ENCODE results near the gene TLK1. TPM values are rescaled to one million over a fixed set of nuclear protein-coding genes. Genes with fewer than 3 reads are reported as not detected.

TLK1 gene
- total and polyA plus RNA-seq, 7 donors = 14.1 to 60.6 (median 37.9) TPM

DNA sequence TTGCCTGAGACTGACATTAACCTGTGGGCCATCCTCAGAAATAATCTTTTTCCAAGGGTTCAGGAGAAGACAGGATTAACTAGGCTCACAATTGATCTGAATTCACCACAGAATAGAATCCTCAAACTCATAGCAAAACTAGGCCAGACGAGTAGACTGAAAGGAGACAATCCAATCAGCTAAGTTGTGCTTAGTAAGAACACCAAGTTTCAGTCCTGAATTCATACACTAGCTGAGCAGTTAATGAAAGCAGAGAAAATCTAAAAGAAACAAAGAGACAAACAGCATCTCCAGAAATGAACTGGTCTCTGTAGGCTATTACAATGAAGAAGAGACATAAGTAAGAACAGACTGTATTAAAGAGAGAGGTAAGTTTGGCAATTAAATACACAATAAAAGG is 142.2 kb downstream of the TLK1 start:
- Histone ChIP-seq H3K27me3 (no peaks in the 10 kb centered on the region), H3K36me3 (peaks cover 0 to 21% (median 10%) of the 10 kb centered on the region in 4 donors), H3K27ac (no peak overlapping the region), H3K9me3 (no peaks in the 10 kb centered on the region), H3K4me1 (no peaks in the 10 kb centered on the region), H3K4me3 (no peak overlapping the region)
- no peak for DNase-seq
- intact Hi-C loops (cut with DNase I) = no loop called here
- TF ChIP-seq POLR2AphosphoS5 (IDR thresholded peaks at IDR 0.05) = no peak
- TF ChIP-seq EP300 (IDR thresholded peaks at IDR 0.05) = no peak
- TF ChIP-seq, protein P1, sequence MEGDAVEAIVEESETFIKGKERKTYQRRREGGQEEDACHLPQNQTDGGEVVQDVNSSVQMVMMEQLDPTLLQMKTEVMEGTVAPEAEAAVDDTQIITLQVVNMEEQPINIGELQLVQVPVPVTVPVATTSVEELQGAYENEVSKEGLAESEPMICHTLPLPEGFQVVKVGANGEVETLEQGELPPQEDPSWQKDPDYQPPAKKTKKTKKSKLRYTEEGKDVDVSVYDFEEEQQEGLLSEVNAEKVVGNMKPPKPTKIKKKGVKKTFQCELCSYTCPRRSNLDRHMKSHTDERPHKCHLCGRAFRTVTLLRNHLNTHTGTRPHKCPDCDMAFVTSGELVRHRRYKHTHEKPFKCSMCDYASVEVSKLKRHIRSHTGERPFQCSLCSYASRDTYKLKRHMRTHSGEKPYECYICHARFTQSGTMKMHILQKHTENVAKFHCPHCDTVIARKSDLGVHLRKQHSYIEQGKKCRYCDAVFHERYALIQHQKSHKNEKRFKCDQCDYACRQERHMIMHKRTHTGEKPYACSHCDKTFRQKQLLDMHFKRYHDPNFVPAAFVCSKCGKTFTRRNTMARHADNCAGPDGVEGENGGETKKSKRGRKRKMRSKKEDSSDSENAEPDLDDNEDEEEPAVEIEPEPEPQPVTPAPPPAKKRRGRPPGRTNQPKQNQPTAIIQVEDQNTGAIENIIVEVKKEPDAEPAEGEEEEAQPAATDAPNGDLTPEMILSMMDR (IDR thresholded peaks at IDR 0.05) = no peak
- no peak for TF ChIP-seq POLR2A (IDR thresholded peaks at IDR 0.05)
- 82 to 91% methylated on average over 1 of the region's 1 CpG for WGBS, 2 donors

DNA sequence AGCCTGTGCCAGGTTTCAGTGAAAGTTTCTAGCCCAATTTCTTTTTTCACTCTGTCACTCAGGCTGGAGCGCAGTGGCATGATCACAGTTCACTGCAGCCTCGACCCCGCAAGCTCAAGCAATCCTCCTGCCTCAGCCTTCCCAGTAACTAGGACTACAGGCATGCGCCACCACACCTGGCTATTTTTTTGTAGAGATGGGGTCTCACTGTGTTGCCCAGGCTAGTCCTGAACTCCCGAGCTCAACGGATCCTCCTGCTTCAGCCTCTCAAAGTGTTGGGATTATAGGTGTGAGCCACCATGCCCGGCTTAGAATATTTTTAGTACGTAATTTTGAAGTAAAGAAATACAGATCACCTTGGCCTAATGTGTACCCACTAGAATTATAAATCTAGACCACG is 144.6 kb downstream of the TLK1 start:
- H3K36me3 ChIP-seq = peaks cover 0 to 18% (median 8%) of the 10 kb centered on the region in 4 donors
- H3K27me3 ChIP-seq = no peaks in the 10 kb centered on the region
- H3K27ac ChIP-seq = no peak overlapping the region
- no peak overlapping the region for H3K4me3 ChIP-seq
- H3K4me1 ChIP-seq = no peaks in the 10 kb centered on the region
- intact Hi-C loops (cut with DNase I) = no loop called here
- no peak for DNase-seq
- H3K9me3 ChIP-seq = no peaks in the 10 kb centered on the region
- TF ChIP-seq POLR2A (IDR thresholded peaks at IDR 0.05) = no peak
- TF ChIP-seq EP300 (IDR thresholded peaks at IDR 0.05) = no peak
- TF ChIP-seq, protein P1 (IDR thresholded peaks at IDR 0.05) = no peak
- TF ChIP-seq POLR2AphosphoS5 (IDR thresholded peaks at IDR 0.05) = no peak
- 99% methylated on average over 9 of the region's 9 CpGs for WGBS, 2 donors

DNA sequence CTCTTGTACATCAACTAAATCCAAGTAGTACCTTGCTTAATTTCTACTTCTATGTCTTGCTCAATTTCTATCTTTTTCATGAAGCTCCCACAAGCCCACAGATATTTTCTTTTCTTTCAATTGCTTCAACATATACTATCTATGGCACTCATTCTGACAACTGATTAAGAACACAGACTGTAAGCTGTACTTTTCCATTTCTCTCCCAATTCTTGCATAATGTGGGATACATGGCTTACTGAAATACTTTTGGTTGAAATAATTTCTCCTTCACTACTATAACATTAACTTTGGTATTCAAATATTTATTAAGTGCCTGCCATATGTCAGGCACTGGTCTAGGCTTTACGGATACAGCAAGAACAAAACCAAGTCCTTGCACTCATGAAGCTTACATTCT is 146.8 kb downstream of the TLK1 start:
- DNase-seq = no peak
- Histone ChIP-seq H3K9me3 (no peaks in the 10 kb centered on the region), H3K27ac (no peak overlapping the region), H3K4me1 (no peaks in the 10 kb centered on the region), H3K27me3 (no peaks in the 10 kb centered on the region), H3K4me3 (no peak overlapping the region), H3K36me3 (peaks cover 0 to 27% (median 8%) of the 10 kb centered on the region in 4 donors)
- WGBS, 2 donors = 42 to 97% methylated on average over 1 of the region's 1 CpG
- intact Hi-C loops (cut with DNase I) = no loop called here
- TF ChIP-seq POLR2A (IDR thresholded peaks at IDR 0.05) (no peak), POLR2AphosphoS5 (IDR thresholded peaks at IDR 0.05) (no peak), EP300 (IDR thresholded peaks at IDR 0.05) (no peak)
- TF ChIP-seq, protein P1 (IDR thresholded peaks at IDR 0.05) = no peak

DNA sequence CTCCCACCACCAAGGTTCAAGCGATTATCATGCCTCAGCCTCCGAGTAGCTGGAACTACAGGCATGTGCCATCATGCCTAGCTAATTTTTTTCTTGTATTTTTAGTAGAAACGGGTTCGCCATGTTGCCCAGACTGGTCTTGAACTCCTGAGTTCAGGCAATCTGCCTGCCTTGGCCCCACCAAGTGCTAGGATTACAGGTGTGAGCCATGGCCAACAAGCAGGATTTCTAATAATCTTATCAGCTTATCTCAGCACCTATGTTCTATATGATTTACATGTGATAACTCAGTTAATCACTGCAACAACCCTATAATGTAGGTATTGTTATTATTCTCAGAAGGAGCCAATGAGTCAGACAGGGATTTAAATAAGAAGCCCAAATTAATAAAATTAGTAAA is 151.3 kb downstream of the TLK1 start:
- 95 to 97% methylated on average over 4 of the region's 4 CpGs for WGBS, 2 donors
- Histone ChIP-seq H3K27ac (no peak overlapping the region), H3K4me1 (no peaks in the 10 kb centered on the region), H3K9me3 (no peaks in the 10 kb centered on the region), H3K27me3 (no peaks in the 10 kb centered on the region), H3K36me3 (peaks cover 0 to 48% (median 10%) of the 10 kb centered on the region in 4 donors), H3K4me3 (no peak overlapping the region)
- TF ChIP-seq POLR2AphosphoS5 (IDR thresholded peaks at IDR 0.05) (no peak), EP300 (IDR thresholded peaks at IDR 0.05) (no peak), POLR2A (IDR thresholded peaks at IDR 0.05) (no peak)
- TF ChIP-seq, protein P1 (IDR thresholded peaks at IDR 0.05) = no peak
- intact Hi-C loops (cut with DNase I) = no loop called here
- DNase-seq = no peak

DNA sequence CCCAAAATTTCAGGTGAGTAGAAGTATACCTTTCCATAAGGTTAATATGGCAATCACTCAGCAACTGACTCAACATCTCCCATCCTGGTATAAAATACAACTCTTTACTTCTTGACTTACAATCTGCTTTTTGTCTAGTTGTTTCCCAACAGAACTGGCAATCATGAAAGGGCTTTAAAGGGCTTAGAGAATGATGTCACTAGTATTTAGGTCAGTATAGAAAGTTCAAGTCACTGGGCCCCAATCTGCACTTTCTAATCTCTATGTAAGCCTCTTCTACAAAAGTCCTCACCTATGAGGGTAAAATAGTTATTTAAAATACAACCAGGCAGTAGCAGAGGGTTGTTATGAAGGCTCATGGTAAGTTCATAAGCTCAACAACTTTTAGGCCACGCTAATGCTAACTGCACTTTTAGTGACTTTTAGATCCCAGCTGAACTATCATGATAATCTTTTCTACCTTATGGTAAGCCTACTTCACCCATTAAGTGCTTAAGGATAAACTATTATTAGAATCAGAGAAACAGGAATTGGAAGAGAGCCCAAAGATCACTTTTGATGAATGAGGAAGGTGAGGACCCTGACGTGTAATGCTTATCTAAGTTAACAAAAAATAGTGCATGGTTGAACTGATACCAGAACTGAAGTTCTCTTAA is 152.0 kb downstream of the TLK1 start:
- intact Hi-C loops (cut with DNase I) = no loop called here

More for the DNA sequence above, 152.0 kb downstream of the TLK1 start:
- no peak overlapping the region for H3K4me3 ChIP-seq
- 85 to 88% methylated on average over 2 of the region's 2 CpGs for WGBS, 2 donors
- H3K4me1 ChIP-seq = no peaks in the 10 kb centered on the region
- no peaks in the 10 kb centered on the region for H3K27me3 ChIP-seq
- no peak for DNase-seq
- TF ChIP-seq, protein P1 (IDR thresholded peaks at IDR 0.05) = no peak
- TF ChIP-seq POLR2AphosphoS5 (IDR thresholded peaks at IDR 0.05) (no peak), POLR2A (IDR thresholded peaks at IDR 0.05) (no peak), EP300 (IDR thresholded peaks at IDR 0.05) (no peak)
- peaks cover 0 to 48% (median 8%) of the 10 kb centered on the region in 4 donors for H3K36me3 ChIP-seq
- no peaks in the 10 kb centered on the region for H3K9me3 ChIP-seq
- no peak overlapping the region for H3K27ac ChIP-seq

Data from sigmoid colon (tissue), 7 donors.